GM21360 (cell line): ENCODE measurements around the gene SRRD.

Experiments used
- ATAC-seq: cut with Tn5 transposase; IDR thresholded peaks from one replicate; pipeline ENCODE4 v1.9.1; 2021; ENCODE audit warnings: mild to moderate bottlenecking, moderate library complexity; ENCODE audit not compliant: unreplicated experiment

Gene SRRD

DNA sequence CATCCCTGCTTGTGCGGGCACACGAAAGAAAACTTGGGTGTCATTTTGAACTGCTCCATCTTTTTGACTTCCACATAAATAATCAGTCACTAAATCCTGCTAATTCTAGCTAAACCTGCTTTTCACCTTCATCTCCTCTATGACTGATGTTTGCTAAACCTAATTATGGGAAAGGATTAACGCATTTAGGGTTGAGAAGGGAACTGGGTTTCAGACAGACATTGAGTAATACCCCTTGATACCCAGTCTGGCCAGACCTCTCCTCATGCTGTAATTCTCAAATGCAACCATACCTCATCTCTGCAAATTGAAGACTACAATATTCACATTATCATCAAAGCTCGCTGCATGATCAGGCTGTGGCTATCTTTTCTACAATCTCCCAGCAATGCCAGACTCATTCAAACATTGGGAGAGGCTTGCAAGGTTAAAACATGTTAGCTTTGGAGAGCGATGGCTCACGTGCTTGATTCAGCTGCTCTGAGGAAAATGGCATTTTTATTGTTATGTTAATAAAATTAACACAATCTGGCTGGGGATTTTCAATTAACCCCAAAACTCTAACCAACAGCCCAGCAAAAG lies 2.5 kb upstream of the SRRD start:
- ATAC-seq, result no peak

DNA sequence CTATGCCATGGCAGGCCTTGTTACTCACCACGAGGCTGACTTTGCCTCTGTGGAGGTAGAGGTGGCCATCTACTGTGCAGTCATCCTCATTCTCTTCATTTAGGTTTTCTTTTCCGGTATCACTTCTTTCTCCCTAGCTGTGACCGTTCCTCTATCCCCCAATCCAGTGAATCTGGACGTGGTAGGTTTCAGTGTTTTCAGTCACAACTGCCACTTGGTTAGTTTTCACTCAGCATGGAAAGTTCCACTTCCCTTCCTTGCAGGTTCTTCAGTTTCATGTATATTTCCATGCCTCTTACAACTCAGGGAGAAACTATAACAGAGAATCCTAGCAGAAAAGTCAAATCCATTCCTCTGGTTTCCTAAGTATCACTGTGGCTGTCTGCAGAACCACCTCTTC lies 2.0 kb upstream of the SRRD start:
- ATAC-seq, result no peak

DNA sequence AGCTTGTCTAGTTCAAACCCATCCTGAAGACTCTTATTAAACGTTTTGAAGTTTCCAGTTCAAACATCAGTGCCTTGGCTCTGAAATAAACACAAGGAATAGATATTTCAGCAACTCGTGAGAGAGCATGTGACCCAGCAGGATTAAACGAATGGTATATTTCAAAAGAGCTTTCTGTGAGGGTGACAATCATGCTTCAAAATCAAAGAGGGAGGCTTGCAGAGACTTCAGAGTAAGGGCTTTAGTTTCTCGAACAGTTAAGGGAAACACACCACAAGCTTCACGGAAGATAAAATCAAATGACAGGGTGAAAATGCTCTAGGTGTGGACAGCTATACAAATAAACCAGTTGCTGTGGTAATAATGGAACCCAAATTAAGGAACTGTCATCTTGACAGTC lies 1.5 kb upstream of the SRRD start:
- no peak for ATAC-seq

DNA sequence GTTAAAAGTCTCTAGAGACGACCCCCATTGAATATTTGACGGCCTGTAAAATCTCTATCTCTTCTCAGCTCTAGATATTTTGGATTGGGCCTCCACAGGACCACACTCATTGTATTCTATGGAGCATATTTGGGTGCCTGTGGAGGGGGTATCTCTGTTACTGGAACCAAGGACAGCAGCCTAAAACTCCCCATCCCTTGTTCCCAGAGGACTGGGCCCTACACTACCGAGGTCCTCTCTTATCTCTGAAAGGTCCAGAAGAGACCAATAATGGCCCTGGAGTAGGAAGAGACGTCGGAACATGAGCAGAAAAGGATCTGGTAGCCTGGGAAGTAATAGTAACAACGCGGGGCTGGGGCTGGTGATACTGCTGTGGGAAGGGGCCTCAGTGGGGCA lies 636 bp upstream of the SRRD start:
- ATAC-seq, result no peak

DNA sequence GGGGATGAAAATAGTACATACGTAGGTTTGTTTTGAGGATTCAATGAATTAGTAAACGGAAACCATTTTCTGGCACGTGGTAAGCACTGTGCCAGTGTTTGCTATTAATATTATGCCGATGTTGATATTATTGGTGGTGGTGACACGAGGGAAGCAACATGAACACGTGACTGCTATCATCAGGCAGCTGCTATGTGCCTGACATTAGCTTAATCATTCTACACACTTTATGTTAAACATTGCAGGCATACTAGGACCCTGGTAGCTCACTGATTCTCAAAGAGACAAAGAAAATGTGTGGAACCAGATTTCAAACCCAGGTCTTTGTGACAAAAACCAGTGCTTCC lies 656 bp downstream of the SRRD start:
- no peak for ATAC-seq

DNA sequence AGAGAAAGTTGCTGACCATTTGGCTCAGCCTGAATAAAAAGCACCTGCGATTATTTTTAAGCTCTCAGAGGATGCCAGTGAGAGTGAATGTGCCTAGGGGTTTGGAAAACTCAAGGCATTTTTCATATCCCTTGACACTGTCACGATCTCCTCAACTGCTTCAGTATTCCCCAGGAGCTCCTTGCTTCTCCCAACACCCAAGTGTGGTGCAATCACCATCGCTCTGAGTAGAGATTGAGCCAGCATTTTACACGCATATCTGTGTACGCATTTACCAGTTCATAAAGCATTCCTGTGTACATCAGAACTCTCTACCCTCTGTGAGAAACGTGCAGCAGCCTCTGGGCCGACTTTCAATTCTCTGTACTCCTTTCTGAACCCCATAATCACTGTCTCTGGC lies 1.3 kb downstream of the SRRD start:
- ATAC-seq, result no peak

DNA sequence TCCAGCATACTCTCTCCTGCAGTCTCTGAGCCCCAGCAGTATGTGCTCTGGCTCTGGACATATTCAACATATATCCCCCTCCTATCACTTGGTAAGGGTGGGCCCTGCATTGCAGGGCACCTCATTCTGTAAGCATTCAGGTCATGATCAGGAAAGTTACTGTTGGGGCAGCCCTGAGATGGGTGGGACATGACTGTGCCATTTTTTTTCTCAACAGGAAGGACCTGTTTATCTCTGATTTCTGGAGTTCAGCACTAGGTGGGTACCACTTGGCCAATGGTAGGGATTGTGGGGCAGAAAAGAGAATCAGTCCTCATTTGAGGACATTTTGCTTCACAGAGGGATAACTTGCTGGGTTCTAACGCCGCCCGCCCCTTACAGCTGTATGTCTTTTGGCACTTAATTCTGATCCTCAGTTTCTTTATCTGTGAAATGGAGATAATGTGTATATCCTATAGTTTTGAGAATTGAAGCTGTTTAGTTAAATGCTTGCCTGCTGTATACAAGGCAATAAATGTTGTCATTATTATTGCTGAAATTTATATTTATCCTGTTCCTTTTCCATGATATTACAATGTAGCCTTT lies 2.2 kb downstream of the SRRD start:
- ATAC-seq, result no peak

DNA sequence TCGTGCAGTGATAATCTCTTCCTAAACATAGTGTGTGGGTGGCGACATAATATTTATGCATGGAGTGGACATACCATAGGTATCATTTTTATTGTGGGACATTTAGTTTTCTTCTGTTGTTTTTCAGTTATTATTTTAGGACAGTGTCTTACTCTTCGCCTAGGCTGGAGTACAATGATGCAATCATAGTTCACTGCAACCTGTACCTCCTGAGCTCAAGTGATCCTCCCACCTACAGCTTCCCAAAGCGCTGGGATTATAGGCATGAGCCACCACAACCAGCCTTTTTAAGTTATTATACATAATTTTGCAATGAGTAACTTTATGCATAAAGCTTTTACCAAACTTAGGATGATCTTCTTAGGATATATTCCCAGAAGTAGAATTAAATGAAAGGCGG lies 2.7 kb downstream of the SRRD start:
- no peak for ATAC-seq

DNA sequence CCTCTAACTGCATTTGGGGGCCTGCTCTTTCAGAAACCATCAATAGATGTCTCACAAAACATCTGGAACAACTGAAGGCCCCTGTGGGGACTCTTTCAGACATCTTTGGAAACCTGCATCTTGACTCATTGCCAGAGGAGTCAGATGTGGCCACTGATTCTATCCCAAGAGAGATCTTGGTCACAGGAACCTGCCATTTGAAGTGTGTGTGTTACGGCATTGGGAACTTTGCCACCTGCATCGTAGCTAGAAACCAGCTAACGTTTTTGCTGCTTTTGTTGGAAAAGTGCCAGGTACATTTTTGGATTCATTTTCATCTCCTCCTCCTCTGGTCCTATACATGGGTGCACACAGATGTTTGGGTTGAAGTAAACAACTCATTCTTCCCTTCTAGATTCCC lies 4.3 kb downstream of the SRRD start:
- ATAC-seq, result no peak

DNA sequence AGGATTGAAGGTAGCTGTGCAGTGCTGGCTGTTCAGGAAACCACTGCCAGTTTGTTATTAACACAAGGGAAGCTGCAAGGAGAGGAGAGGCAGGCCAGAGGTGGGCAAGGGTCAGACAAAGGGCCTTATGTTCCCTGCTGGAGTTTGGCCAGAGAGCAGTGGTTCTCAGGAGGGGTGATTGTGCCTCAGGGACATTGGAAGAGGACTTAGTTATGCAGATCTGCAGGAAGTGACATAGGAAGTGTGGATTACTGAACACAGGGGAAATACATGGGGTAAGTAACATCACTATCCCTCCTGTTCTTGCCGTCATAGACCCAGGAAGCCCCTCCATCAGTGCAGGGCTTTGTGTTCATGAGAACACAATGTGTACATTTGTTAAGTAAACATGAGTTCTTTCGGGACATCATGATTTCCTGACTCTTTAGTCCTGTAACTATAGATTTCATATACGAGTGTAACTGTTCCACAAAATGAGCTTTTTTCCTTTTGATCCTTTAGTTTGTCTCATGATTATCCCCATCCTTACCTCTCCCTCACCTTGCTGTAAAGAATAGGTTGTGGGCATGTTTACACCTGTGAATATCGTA lies 5.9 kb downstream of the SRRD start:
- no peak for ATAC-seq

DNA sequence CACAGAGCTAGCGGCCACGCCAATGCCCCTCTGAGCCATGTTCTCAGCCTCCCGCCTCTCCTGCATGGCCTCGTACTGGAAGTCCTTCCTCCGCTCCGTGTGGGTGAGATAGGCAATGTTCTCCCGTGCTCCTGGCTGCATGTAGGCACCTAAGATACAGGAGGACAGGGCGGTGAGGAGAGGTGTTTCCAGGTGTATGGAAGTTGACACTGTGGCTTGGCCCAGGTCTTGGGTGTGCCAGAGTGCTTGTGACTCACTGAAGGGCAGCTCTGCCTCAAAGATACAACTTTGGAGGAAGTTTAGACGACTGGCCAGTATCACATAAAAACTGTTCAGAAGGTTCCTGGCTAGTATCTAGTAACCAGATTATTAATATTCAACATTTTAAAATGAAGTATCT lies 8.5 kb downstream of the SRRD start:
- no peak for ATAC-seq

DNA sequence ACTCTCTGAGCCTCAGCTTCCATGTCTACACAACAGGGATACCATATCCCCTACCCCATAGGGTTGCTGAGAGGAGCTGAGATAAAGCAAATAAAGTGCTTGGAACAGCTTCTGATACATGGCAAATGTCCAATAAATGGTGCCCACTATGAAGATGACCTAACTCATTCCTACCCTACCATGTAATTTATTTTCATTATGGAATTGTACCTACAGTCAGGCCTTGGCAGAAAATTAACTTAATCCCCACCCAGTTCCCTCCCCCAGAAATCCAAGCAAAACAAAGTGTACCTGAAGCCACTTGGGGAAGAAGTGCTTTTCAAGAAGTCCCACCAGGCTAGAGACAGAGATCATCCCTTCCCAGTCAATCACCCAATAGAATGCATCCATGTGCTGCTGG lies 10.8 kb downstream of the SRRD start:
- no peak for ATAC-seq

DNA sequence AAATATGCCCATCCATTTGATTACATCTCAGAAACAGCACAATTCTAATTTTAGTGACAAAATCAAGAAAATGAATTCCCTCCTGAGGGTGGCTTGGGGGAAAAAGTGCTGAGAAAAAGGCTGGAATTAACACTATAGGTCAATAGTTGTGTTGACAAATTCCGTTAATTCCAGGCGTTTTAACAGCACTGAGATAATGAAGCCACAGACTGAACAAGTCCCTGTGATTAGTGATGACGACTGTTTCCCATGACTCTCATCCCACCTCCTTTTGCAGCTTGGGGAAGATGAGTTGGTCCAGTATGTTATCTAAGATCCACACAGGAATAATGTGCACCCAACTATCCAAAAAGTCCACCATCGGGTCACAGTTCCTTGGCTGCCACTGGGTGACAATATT lies 12.8 kb downstream of the SRRD start:
- ATAC-seq, result no peak

DNA sequence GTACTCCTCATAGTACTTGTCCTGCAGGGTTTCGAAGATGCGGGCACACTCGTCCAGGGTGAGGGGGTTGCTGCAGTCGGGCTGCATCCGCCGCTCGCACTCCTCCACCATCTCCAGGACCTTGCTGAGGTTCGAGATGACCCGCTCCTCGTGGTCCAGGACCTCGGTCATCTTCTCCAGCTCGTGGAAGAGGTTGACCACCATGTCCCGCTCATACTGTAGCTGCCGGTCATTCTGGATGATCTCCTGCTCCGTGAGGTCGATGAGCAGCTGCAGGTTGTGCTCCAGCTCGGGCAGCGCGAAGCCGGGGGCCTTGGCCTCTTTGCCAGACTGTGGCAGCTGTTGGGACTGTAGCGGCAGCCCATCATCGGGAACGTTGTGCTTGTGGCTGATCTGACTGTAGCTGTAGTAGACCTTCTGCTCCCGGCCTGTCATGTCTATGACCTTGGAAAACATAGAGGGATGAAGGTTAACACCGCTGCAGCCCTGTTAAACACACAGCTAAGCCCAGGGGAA lies 15.6 kb downstream of the SRRD start:
- no peak for ATAC-seq

DNA sequence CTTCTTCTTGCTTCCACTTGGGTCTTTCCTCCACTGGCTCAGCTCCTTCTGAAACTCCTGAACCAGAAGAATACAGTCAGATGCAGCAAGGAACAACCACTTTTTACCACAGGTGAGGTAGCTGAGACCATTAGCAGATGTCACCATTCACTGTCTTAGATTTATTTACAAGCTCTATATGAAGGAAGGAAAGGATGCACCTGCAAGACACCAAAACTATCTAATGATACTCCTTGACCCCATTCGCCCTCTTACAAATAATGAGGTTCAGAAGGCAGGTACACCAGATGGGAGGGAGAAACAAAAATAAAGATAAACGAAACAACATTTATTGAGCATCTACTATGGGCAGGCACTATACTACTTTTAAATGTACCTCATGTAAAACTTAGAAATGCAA lies 18.3 kb downstream of the SRRD start:
- ATAC-seq, result no peak

DNA sequence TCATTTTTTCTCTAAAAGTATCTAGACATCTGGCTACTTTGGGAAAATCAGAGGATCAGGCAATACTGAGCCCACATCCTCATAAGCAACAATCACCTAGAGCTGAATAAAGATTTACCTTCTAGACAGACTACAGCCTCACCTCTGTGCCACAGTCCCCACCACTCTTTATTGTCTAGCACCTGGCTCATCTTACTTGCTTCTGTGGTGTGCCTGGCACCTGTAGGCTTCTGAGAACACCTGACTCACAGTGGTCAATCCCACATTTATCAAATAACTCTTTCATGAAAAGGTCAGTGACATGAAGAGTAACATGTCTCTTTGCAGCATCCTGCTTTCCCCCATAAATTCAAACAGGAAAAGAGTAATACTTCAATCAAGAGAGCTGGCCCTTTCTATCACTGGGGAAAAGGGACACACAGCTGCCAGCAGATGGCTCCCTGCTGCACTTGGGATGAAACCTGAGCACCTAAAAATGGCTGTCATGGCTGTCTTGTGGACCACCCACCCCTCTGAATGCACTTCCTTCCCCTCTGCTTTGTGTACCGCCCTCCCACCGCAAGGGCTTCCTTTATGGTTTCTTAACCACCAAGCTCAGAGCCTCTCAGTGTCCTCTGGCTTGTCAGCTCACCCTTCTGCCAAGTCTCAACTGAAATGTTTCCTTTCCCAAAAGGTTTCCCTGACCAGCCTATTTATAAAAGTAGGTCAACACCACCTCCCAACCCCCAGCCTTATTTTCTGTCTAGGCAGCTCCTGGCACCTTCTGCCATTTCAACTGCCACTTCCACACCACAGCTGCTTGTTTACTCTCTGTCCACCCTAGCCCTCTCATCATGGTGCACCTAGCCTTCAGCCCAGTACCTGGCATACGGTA lies 19.2 kb downstream of the SRRD start:
- ATAC-seq, result no peak

DNA sequence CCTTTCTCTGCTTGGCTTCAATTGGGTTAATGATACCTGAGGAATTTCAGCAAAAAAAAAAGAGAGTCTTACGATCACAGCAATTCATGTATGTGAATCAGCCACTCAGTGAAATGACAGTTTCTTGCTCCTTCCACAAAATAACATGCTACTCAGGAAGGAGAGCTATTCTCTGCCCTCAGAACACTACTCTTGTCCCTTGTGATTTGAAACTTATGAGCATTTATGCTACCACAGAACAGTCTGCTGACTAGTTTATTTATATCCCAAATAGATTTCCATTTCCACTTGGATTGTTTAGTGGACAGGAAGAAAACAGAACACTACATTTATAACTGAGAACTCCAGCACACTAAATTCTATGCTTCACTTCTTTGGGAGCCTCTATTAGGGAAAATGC lies 20.1 kb downstream of the SRRD start:
- no peak for ATAC-seq

DNA sequence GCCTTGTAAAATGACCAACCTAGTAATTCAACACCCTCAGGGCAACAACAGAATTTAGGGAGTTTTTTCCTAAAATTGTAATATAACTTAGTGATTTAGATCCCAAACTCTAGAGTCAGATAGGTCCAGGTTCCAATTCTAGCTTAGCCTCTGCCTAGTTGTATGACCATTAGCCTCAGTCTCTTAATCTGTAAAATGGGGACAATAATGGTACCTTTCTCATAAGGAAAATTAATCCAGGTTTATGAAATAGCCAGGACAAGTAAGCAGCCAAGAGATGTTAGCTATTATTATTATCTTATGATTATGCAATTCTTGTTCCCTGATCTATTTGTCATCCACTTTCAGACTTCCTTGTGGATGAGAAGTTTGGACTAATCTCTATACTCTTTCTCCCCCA lies 24.5 kb downstream of the SRRD start:
- ATAC-seq, result no peak

DNA sequence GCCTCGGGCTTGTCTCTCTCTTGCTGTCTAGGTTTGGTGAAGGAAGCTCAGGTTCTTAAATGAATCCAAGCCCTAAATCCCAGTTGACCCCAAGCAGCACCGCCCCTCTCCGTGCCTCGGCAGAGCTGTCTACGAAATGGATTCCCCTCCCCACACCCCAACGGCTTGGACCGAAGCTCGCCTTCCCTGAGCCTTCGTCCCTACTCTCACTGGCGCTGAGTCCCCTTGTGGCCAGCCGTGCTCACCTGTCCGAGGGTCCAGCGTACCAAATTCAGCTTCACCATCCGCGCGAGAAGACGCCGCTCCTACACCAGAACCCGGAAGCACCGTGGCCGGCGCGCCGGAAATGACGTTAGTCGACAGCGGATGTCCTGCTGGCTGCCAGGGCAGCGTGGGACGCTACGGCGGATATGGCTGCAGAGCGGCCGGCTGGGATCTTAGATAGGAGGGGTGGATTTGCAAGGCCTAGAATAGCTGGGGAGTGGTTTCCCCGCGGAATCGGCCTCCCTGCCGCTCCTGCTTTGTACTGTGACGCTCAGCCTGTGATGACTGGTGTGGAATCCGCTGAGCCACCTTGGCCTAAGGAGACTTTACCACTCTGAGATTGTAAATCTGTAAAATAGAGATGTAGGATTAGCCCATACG lies 28.6 kb downstream of the SRRD start, which contains the start of gene TFIP11:
Gene TFIP11 (minus strand): TSS at position 325 of the 645 bp plus-strand sequence. CDS start 2,201 bp downstream, outside the sequence.
- ATAC-seq, result peak; percentile 87

DNA sequence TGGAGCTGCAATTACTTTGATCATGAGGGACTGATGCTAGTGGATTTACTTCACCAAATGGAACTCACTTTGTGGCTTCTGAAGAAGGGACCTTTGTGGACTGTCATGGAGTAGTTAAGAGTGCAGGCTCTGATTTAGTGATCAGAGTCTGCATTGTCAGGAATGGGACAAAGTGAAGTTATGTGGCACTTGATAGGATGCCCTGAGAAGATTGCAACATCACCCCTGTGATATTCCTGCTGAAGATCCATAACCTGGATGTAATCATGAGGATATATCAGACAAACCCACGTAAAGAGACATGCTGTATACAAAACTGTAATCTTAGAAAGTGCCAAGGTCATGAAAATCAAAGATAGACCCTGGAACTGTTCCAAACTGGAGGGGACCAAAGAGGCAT lies 30.2 kb downstream of the SRRD start:
- no peak for ATAC-seq

DNA sequence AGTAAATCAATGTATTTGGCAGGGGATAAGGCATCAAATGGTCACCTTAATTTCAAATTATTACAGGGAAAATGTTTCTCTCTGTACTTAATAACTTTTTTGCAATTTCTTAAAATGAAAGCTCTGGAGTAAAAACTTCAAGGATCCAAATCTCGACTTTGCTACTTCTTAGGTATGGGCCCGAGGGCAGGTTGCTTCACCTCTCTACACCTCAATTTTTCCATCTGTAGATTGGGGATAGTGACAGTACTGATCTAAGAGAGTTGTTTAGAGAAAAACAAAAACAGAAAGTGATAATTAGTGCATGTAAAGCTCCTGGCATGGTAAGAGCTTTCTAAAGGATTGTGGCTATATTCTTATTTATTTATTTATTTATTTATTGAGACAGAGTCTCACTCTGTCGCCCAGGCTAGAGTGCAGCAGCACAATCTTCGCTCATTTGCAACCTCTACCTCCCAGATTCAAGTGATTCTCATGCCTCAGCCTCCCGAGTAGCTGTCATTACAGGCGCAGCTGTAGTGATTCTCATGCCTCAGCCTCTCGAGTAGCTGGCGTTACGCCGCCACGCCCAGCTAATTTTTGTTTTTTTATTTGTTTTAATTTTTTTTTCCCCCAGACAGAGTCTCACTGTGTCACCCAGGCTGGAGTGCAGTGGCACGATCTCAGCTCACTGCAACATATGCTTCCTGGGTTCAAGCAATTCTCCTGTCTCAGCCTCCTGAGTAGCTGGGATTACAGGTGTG lies 30.9 kb downstream of the SRRD start:
- no peak for ATAC-seq
